Measurements from ENCODE around the gene MKRN2.

Gene MKRN2

DNA sequence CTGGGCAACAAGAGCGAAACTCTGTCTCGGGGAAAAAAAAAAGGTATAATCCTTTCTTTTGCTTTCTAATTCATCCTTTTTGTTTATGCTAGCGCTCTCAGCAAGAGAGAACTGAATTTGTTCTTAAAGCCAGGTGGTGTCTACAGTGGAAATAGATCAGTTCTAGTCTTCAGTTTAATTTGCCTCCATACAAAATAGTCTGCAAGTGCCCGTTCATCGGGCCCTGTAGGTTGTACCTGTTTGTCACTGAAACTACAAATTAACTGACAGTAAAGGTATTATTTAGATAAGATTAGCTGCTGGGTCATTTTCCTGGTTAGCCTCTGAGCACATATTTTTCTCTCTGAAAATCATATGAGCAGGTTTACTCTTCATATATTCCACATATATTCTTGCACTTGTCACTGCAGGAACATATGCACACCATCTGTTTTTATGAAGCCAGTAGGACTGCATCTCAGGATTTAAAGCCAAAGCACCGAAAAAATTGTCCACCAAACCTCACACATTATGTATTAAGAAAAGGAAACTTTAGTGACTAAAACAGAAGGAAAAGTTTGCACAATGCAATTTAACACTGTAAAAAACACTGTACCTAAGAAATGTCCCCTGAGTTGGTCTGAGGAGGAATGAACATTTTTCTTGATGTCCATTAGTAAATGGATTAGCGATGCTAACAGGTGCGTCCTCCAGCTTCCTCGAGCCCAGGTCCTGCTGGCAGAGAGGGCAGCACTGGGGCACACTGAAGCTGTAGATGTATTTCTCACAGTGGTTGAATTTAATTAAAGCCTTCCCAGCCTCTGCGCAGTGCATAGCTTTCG lies 12.0 kb upstream of the MKRN2 start:
- Histone ChIP-seq H3K9me3 (no peaks in the 10 kb centered on the region), H3K4me1 (no peaks in the 10 kb centered on the region), H3K27me3 (no peaks in the 10 kb centered on the region), H3K4me3 (ENCODE audit: low read depth, low read length) (no peak overlapping the region), H3K36me3 (no peaks in the 10 kb centered on the region)
- TF ChIP-seq, protein P1, sequence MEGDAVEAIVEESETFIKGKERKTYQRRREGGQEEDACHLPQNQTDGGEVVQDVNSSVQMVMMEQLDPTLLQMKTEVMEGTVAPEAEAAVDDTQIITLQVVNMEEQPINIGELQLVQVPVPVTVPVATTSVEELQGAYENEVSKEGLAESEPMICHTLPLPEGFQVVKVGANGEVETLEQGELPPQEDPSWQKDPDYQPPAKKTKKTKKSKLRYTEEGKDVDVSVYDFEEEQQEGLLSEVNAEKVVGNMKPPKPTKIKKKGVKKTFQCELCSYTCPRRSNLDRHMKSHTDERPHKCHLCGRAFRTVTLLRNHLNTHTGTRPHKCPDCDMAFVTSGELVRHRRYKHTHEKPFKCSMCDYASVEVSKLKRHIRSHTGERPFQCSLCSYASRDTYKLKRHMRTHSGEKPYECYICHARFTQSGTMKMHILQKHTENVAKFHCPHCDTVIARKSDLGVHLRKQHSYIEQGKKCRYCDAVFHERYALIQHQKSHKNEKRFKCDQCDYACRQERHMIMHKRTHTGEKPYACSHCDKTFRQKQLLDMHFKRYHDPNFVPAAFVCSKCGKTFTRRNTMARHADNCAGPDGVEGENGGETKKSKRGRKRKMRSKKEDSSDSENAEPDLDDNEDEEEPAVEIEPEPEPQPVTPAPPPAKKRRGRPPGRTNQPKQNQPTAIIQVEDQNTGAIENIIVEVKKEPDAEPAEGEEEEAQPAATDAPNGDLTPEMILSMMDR (IDR thresholded peaks at IDR 0.05; ENCODE audit: low read depth, low read length) = no peak
- no peak for DNase-seq

DNA sequence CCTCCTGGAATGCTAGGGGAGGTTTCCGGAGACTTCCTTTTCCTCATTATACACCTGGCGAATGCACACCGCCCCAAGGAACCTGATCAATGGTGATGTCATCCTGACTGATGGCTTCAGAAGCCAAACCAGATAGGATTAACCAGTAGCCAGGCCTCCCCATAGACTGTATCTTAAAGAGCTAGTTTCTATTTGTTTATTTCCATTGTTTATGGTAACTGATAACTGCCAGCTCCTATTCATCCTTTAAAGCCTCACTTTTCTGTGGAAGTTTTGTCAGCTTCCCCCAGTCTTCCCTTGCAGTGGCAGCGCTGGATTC lies 11.5 kb upstream of the MKRN2 start, which contains the start of gene MKRN2OS:
Gene MKRN2OS (minus strand): TSS at position 27 of the 319 bp plus-strand sequence. CDS start 35 bp downstream, outside the sequence.
- no peaks in the 10 kb centered on the region for H3K4me1 ChIP-seq
- no peaks in the 10 kb centered on the region for H3K9me3 ChIP-seq
- H3K4me3 ChIP-seq (ENCODE audit: low read depth, low read length) = no peak within 1 kb of the TSS
- H3K36me3 ChIP-seq = no peaks in the 10 kb centered on the region
- TF ChIP-seq, protein P1 (IDR thresholded peaks at IDR 0.05; ENCODE audit: low read depth, low read length) = no peak
- DNase-seq = no peak
- no peaks in the 10 kb centered on the region for H3K27me3 ChIP-seq

DNA sequence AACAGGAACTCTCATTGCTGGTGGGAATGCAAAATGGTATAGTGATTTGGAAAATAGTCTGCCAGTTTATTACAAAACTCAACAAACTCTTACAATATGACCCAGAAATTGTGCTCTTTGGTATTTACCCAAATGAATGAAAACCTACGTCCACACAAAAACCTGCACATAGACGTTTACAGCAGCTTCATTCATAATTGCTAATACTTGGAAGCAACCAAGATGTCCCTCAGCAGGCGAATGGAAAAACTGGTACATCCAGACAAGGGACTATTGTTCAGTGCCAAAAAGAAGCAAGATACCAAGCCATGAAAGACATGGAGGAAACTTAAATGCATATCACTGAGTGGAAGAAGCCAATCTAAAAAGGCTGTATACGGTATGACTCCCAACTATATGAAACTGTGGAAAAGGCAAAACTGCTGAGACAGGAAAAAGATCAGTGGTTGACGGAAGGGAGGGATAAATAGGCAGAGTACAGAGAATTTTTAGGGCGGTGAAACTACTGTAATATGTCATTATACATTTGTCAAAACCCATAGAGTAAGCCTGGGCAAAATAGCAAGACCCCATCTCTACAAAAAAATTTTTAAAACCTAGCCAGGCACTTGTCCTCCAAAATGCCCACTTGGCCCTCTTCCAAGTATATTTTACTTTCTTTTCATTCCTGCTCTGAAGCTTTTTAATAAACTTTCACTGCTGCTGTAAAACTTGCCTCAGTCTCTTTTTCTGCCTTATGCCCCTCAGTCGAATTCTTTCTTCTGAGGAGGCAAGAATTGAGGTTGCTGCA lies 6.7 kb upstream of the MKRN2 start:
- Histone ChIP-seq H3K36me3 (no peaks in the 10 kb centered on the region), H3K9me3 (no peaks in the 10 kb centered on the region), H3K27me3 (no peaks in the 10 kb centered on the region), H3K4me1 (no peaks in the 10 kb centered on the region), H3K4me3 (ENCODE audit: low read depth, low read length) (no peak overlapping the region)
- no peak for DNase-seq
- TF ChIP-seq, protein P1 (IDR thresholded peaks at IDR 0.05; ENCODE audit: low read depth, low read length) = no peak

DNA sequence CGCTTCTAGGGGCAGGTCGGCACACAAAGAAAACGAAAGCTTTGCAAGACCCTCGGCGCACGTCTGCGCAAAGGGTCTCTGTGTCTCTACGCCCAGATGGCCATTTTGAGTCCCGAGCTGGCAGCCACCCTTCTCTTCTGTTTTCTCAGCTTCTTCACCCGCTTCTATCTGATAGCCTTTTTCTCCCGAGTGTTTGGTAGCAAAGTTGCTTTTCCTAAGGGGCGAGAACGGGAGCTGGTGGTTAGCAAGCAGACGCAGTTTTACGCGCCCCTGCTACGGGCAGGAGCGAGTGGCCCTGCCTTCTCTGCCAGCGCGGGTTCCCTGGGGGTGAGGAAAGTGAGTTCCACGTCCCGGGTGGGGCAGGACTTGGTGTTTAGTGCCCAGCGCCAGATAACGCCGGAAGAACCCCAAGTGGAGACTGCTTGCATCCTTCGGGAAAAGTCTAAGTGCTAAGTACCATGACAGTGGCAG lies 2.9 kb upstream of the MKRN2 start:
- Histone ChIP-seq H3K4me3 (ENCODE audit: low read depth, low read length) (peak overlapping the region; percentile 63), H3K9me3 (no peaks in the 10 kb centered on the region), H3K27me3 (no peaks in the 10 kb centered on the region), H3K4me1 (no peaks in the 10 kb centered on the region), H3K36me3 (no peaks in the 10 kb centered on the region)
- TF ChIP-seq, protein P1 (IDR thresholded peaks at IDR 0.05; ENCODE audit: low read depth, low read length) = no peak
- peak; percentile 38 for DNase-seq

DNA sequence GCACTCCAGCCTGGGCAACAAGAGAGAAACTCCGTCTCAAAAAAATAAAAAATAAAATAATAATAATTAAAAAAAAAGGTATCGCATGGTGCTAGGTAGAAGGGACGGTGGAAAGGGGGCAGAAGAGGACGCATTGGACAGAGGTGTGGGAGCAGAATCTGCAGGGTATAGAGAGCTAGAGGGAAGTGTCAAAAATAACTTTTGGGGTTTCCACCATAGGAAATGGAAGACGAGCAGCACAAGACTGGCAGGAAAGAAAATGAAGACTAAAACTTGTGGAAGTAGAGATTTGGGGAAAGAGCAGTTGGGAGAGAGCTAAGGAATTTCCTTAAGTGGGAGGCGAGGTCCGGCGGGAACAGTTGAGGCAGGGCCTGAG lies 585 bp upstream of the MKRN2 start:
- Histone ChIP-seq H3K9me3 (no peaks in the 10 kb centered on the region), H3K4me3 (ENCODE audit: low read depth, low read length) (peak overlapping the region; percentile 68), H3K36me3 (no peaks in the 10 kb centered on the region), H3K27me3 (no peaks in the 10 kb centered on the region), H3K4me1 (no peaks in the 10 kb centered on the region)
- DNase-seq = no peak
- TF ChIP-seq, protein P1 (IDR thresholded peaks at IDR 0.05; ENCODE audit: low read depth, low read length) = no peak
